ENCODE results near the gene NLGN4X. TPM values are rescaled to one million over a fixed set of nuclear protein-coding genes. Genes with fewer than 3 reads are reported as not detected.

The NLGN4X gene
- total and polyA plus RNA-seq, 2 donors, result 1.3 to 20.0 TPM

GRCh38 chrX:6015423-6015822 lies 213.2 kb downstream of the NLGN4X start:
- 91% methylated on average over 5 of the region's 5 CpGs for WGBS
- Histone ChIP-seq H3K27me3 (ENCODE audit: control insufficient read depth in 2 of 2, insufficient read depth in 1 of 2, low read length in 1 of 2) (no peaks in the 10 kb centered on the region), H3K4me3 (ENCODE audit: low read length in 2 of 2) (no peak overlapping the region), H3K36me3 (ENCODE audit: control insufficient read depth in 2 of 2, insufficient read depth in 2 of 2, low read length in 1 of 2) (no peaks in the 10 kb centered on the region), H3K27ac (ENCODE audit: low read depth in 1 of 2, low read length in 1 of 2) (no peak overlapping the region), H3K9me3 (ENCODE audit: control insufficient read depth in 2 of 2, insufficient read depth in 1 of 2, low read length in 1 of 2) (no peaks in the 10 kb centered on the region), H3K4me1 (ENCODE audit: control insufficient read depth in 2 of 2, insufficient read depth in 2 of 2, low read length in 2 of 2) (no peaks in the 10 kb centered on the region)
- DNase-seq (ENCODE audit: low read depth in 6 of 9, low spot score in 9 of 9), result no peak

DNA sequence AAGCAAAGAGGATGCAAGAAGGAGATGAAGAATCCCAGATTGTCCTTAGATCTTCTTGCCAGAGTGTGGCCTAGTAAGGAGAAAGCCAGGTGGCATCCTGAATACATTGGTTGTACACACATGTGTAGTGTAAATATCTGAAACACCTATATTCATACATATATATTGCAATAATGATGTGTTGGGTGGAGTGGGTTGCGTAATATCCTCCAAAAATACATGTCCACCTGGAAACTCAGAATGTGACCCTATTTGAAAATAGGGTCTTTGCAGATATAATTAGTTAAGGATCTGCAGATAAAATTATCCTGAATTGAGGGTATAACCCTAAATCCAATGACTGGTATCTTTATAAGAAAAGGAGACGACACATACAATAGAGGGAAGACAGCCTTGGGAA lies 216.3 kb downstream of the NLGN4X start:
- Histone ChIP-seq H3K4me3 (ENCODE audit: low read length in 2 of 2) (no peak overlapping the region), H3K36me3 (ENCODE audit: control insufficient read depth in 2 of 2, insufficient read depth in 2 of 2, low read length in 1 of 2) (peaks cover 0 to 5% of the 10 kb centered on the region in 2 donors), H3K27me3 (ENCODE audit: control insufficient read depth in 2 of 2, insufficient read depth in 1 of 2, low read length in 1 of 2) (no peaks in the 10 kb centered on the region), H3K9me3 (ENCODE audit: control insufficient read depth in 2 of 2, insufficient read depth in 1 of 2, low read length in 1 of 2) (no peaks in the 10 kb centered on the region), H3K4me1 (ENCODE audit: control insufficient read depth in 2 of 2, insufficient read depth in 2 of 2, low read length in 2 of 2) (no peaks in the 10 kb centered on the region), H3K27ac (ENCODE audit: low read depth in 1 of 2, low read length in 1 of 2) (no peak overlapping the region)
- DNase-seq (ENCODE audit: low read depth in 6 of 9, low spot score in 9 of 9), result no peak
- WGBS, result 96% methylated on average over 2 of the region's 2 CpGs

GRCh38 chrX:6005856-6006255 lies 222.8 kb downstream of the NLGN4X start:
- peaks cover 0 to 5% of the 10 kb centered on the region in 2 donors for H3K36me3 ChIP-seq (ENCODE audit: control insufficient read depth in 2 of 2, insufficient read depth in 2 of 2, low read length in 1 of 2)
- no peaks in the 10 kb centered on the region for H3K4me1 ChIP-seq (ENCODE audit: control insufficient read depth in 2 of 2, insufficient read depth in 2 of 2, low read length in 2 of 2)
- no peak for DNase-seq (ENCODE audit: low read depth in 6 of 9, low spot score in 9 of 9)
- no peaks in the 10 kb centered on the region for H3K9me3 ChIP-seq (ENCODE audit: control insufficient read depth in 2 of 2, insufficient read depth in 1 of 2, low read length in 1 of 2)
- no peak overlapping the region for H3K27ac ChIP-seq (ENCODE audit: low read depth in 1 of 2, low read length in 1 of 2)
- no peak overlapping the region for H3K4me3 ChIP-seq (ENCODE audit: low read length in 2 of 2)
- no peaks in the 10 kb centered on the region for H3K27me3 ChIP-seq (ENCODE audit: control insufficient read depth in 2 of 2, insufficient read depth in 1 of 2, low read length in 1 of 2)

- H3K4me3 ChIP-seq (ENCODE audit: low read length in 2 of 2), result no peak overlapping the region
- no peak overlapping the region for H3K27ac ChIP-seq (ENCODE audit: low read depth in 1 of 2, low read length in 1 of 2)
- H3K36me3 ChIP-seq (ENCODE audit: control insufficient read depth in 2 of 2, insufficient read depth in 2 of 2, low read length in 1 of 2), result no peaks in the 10 kb centered on the region
- no peaks in the 10 kb centered on the region for H3K9me3 ChIP-seq (ENCODE audit: control insufficient read depth in 2 of 2, insufficient read depth in 1 of 2, low read length in 1 of 2)
- 90% methylated on average over 4 of the region's 4 CpGs for WGBS
- no peaks in the 10 kb centered on the region for H3K27me3 ChIP-seq (ENCODE audit: control insufficient read depth in 2 of 2, insufficient read depth in 1 of 2, low read length in 1 of 2)
- H3K4me1 ChIP-seq (ENCODE audit: control insufficient read depth in 2 of 2, insufficient read depth in 2 of 2, low read length in 2 of 2), result no peaks in the 10 kb centered on the region
- no peak for DNase-seq (ENCODE audit: low read depth in 6 of 9, low spot score in 9 of 9)
Measured at GRCh38 chrX:6004529-6004928, 224.1 kb downstream of the NLGN4X start.

- 72% methylated on average over 5 of the region's 5 CpGs for WGBS
- H3K4me3 ChIP-seq (ENCODE audit: low read length in 2 of 2), result no peak overlapping the region
- no peaks in the 10 kb centered on the region for H3K9me3 ChIP-seq (ENCODE audit: control insufficient read depth in 2 of 2, insufficient read depth in 1 of 2, low read length in 1 of 2)
- no peaks in the 10 kb centered on the region for H3K36me3 ChIP-seq (ENCODE audit: control insufficient read depth in 2 of 2, insufficient read depth in 2 of 2, low read length in 1 of 2)
- H3K4me1 ChIP-seq (ENCODE audit: control insufficient read depth in 2 of 2, insufficient read depth in 2 of 2, low read length in 2 of 2), result no peaks in the 10 kb centered on the region
- no peaks in the 10 kb centered on the region for H3K27me3 ChIP-seq (ENCODE audit: control insufficient read depth in 2 of 2, insufficient read depth in 1 of 2, low read length in 1 of 2)
- DNase-seq (ENCODE audit: low read depth in 6 of 9, low spot score in 9 of 9), result peak in 1 of 9 donors; percentile 11
- no peak overlapping the region for H3K27ac ChIP-seq (ENCODE audit: low read depth in 1 of 2, low read length in 1 of 2)
Measured at GRCh38 chrX:6002056-6002455, 226.6 kb downstream of the NLGN4X start.

DNA sequence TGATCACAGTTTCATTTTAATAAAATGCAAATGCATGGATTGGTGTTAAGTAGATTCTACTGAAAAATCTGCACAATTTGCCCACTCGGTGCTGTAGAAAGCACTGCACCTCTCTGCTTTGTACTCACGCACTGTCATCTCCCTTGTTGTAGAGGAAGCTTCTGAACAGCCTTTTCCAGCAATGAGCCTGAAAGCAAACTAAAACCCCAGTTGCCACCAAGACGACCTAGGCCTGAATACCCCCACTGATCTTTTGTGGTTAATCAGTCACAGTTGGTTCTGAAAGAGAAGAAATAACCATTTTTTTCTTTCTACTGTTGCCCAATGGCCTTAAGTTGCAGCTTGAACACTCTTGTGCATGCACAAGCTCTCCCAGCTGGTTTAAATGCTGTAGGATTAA lies 229.8 kb downstream of the NLGN4X start:
- Histone ChIP-seq H3K27me3 (ENCODE audit: control insufficient read depth in 2 of 2, insufficient read depth in 1 of 2, low read length in 1 of 2) (no peaks in the 10 kb centered on the region), H3K4me3 (ENCODE audit: low read length in 2 of 2) (no peak overlapping the region), H3K9me3 (ENCODE audit: control insufficient read depth in 2 of 2, insufficient read depth in 1 of 2, low read length in 1 of 2) (no peaks in the 10 kb centered on the region), H3K36me3 (ENCODE audit: control insufficient read depth in 2 of 2, insufficient read depth in 2 of 2, low read length in 1 of 2) (no peaks in the 10 kb centered on the region), H3K4me1 (ENCODE audit: control insufficient read depth in 2 of 2, insufficient read depth in 2 of 2, low read length in 2 of 2) (no peaks in the 10 kb centered on the region), H3K27ac (ENCODE audit: low read depth in 1 of 2, low read length in 1 of 2) (no peak overlapping the region)
- DNase-seq (ENCODE audit: low read depth in 6 of 9, low spot score in 9 of 9), result no peak
- 73% methylated on average over 3 of the region's 3 CpGs for WGBS

DNA sequence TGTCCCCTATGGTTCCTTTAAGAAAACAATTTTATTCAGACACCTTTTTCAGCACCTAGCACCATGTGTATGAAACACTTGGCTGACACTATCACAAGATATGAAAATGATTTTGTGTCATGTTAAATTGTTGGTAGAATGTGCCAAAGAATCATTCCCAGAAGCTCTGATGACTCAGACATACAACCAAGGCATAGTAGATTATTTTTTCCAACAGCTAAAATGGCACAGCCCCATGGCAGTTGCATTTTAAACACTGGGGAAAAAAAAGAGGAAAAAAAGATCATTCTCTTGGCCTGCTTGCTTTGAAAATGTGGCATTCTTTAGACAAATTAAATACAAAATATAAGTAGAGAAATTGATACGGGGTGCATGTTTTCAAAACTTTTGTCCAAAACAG lies 230.2 kb downstream of the NLGN4X start:
- DNase-seq (ENCODE audit: low read depth in 6 of 9, low spot score in 9 of 9), result no peak
- no peak overlapping the region for H3K4me3 ChIP-seq (ENCODE audit: low read length in 2 of 2)
- H3K4me1 ChIP-seq (ENCODE audit: control insufficient read depth in 2 of 2, insufficient read depth in 2 of 2, low read length in 2 of 2), result no peaks in the 10 kb centered on the region
- H3K27ac ChIP-seq (ENCODE audit: low read depth in 1 of 2, low read length in 1 of 2), result no peak overlapping the region
- 93% methylated on average over 1 of the region's 1 CpG for WGBS
- no peaks in the 10 kb centered on the region for H3K27me3 ChIP-seq (ENCODE audit: control insufficient read depth in 2 of 2, insufficient read depth in 1 of 2, low read length in 1 of 2)
- H3K9me3 ChIP-seq (ENCODE audit: control insufficient read depth in 2 of 2, insufficient read depth in 1 of 2, low read length in 1 of 2), result no peaks in the 10 kb centered on the region
- peaks cover 0 to 3% of the 10 kb centered on the region in 2 donors for H3K36me3 ChIP-seq (ENCODE audit: control insufficient read depth in 2 of 2, insufficient read depth in 2 of 2, low read length in 1 of 2)

DNA sequence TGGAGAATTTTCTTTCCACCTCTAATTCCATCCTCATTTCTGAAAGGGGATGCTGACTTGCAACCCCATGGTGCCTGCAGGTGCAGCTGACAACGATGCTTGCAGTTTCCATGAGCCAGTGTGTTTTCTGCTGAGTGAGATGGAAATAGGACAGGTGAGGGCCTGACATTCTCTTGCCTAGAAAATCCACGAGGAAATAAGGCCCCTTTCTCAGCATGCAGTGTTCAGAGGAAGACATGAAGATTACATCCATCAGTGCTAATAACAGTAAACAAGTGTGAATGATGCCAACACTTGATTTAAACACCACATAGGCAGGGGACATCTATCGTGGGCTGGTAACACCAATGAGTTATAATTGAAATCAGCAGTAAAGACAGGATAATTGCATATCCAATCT lies 237.3 kb downstream of the NLGN4X start:
- Histone ChIP-seq H3K27ac (ENCODE audit: low read depth in 1 of 2, low read length in 1 of 2) (no peak overlapping the region), H3K9me3 (ENCODE audit: control insufficient read depth in 2 of 2, insufficient read depth in 1 of 2, low read length in 1 of 2) (no peaks in the 10 kb centered on the region), H3K4me3 (ENCODE audit: low read length in 2 of 2) (no peak overlapping the region), H3K36me3 (ENCODE audit: control insufficient read depth in 2 of 2, insufficient read depth in 2 of 2, low read length in 1 of 2) (peaks cover 0 to 3% of the 10 kb centered on the region in 2 donors), H3K4me1 (ENCODE audit: control insufficient read depth in 2 of 2, insufficient read depth in 2 of 2, low read length in 2 of 2) (no peaks in the 10 kb centered on the region), H3K27me3 (ENCODE audit: control insufficient read depth in 2 of 2, insufficient read depth in 1 of 2, low read length in 1 of 2) (no peaks in the 10 kb centered on the region)
- WGBS, result 77% methylated on average over 3 of the region's 3 CpGs
- no peak for DNase-seq (ENCODE audit: low read depth in 6 of 9, low spot score in 9 of 9)

DNA sequence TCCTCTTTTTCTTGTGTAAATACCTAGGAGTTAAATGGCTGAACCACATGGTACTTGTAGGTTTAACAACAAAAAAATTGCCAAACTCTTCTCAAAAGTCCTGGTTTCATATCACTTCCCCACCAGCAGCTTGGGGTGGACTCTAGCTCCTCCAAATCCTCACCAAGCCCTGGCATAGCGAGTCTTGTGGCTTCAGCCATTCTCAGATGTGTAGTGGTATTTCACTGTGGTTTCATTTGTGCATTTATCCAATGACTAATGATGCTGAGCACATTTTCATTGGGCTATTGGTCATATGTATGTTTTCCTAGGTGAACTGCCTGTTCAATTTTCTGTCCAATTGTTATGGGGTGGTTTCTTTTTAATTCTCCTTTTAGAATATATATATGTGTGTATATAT lies 249.3 kb downstream of the NLGN4X start:
- Histone ChIP-seq H3K4me1 (ENCODE audit: control insufficient read depth in 2 of 2, insufficient read depth in 2 of 2, low read length in 2 of 2) (no peaks in the 10 kb centered on the region), H3K9me3 (ENCODE audit: control insufficient read depth in 2 of 2, insufficient read depth in 1 of 2, low read length in 1 of 2) (no peaks in the 10 kb centered on the region), H3K4me3 (ENCODE audit: low read length in 2 of 2) (no peak overlapping the region), H3K27ac (ENCODE audit: low read depth in 1 of 2, low read length in 1 of 2) (no peak overlapping the region), H3K27me3 (ENCODE audit: control insufficient read depth in 2 of 2, insufficient read depth in 1 of 2, low read length in 1 of 2) (no peaks in the 10 kb centered on the region), H3K36me3 (ENCODE audit: control insufficient read depth in 2 of 2, insufficient read depth in 2 of 2, low read length in 1 of 2) (no peaks in the 10 kb centered on the region)
- WGBS, result 94% methylated on average over 1 of the region's 1 CpG
- DNase-seq (ENCODE audit: low read depth in 6 of 9, low spot score in 9 of 9), result no peak

GRCh38 chrX:5976332-5976731 lies 252.3 kb downstream of the NLGN4X start:
- H3K4me3 ChIP-seq (ENCODE audit: low read length in 2 of 2), result no peak overlapping the region
- 96% methylated on average over 4 of the region's 4 CpGs for WGBS

More at GRCh38 chrX:5976332-5976731, 252.3 kb downstream of the NLGN4X start:
- Histone ChIP-seq H3K27me3 (ENCODE audit: control insufficient read depth in 2 of 2, insufficient read depth in 1 of 2, low read length in 1 of 2) (no peaks in the 10 kb centered on the region), H3K4me1 (ENCODE audit: control insufficient read depth in 2 of 2, insufficient read depth in 2 of 2, low read length in 2 of 2) (no peaks in the 10 kb centered on the region), H3K9me3 (ENCODE audit: control insufficient read depth in 2 of 2, insufficient read depth in 1 of 2, low read length in 1 of 2) (no peaks in the 10 kb centered on the region), H3K36me3 (ENCODE audit: control insufficient read depth in 2 of 2, insufficient read depth in 2 of 2, low read length in 1 of 2) (no peaks in the 10 kb centered on the region), H3K27ac (ENCODE audit: low read depth in 1 of 2, low read length in 1 of 2) (no peak overlapping the region)
- no peak for DNase-seq (ENCODE audit: low read depth in 6 of 9, low spot score in 9 of 9)

Measured in thymus (tissue), 11 donors.